ENCODE data around the gene CD4.
A peak's percentile ranks its signal among the peaks of the same experiment; 100 is the strongest.

Gene CD4

DNA sequence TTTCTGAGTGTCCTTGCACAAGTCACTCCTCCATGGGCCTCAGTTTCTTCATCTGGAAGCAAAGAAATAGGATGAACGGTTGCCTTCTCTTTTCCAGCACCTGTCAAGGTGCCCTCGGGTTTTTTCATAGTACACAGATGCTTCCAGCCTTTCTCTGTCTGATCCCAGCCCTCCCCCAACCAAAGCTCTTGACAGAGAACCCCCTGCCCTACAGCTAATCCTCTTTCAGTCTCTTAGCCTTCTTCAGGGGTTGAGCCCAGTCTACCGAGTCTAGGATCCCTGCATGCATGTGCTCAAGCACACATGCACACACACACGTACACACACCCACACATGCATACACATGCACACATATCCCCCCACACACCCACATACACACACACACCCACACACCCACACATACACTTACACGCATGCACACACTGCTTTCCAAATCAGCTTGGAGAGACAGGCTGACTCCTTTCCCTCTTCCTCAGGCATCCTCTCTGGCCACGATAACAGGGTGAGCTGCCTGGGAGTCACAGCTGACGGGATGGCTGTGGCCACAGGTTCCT, 57.1 kb downstream of the CD4 start:
- no peak overlapping the region for H3K4me3 ChIP-seq (ENCODE audit: low read length)
- no peaks in the 10 kb centered on the region for H3K27me3 ChIP-seq (ENCODE audit: insufficient read depth, low read length)
- no peak overlapping the region for H3K9ac ChIP-seq (ENCODE audit: low read depth, low read length)
- H3K36me3 ChIP-seq (ENCODE audit: insufficient read depth, low read depth, low read length) = peaks cover 84% of the 10 kb centered on the region
- no peak overlapping the region for H3K27ac ChIP-seq (ENCODE audit: low read length)
- 0 out of 2 replicates have a peak, but pooled peaks cover 4% of the 10 kb centered on the region for H3K4me1 ChIP-seq (ENCODE audit: insufficient read depth, low read length)
- H3K9me3 ChIP-seq (ENCODE audit: insufficient read depth, low read depth, low read length) = no peaks in the 10 kb centered on the region

DNA sequence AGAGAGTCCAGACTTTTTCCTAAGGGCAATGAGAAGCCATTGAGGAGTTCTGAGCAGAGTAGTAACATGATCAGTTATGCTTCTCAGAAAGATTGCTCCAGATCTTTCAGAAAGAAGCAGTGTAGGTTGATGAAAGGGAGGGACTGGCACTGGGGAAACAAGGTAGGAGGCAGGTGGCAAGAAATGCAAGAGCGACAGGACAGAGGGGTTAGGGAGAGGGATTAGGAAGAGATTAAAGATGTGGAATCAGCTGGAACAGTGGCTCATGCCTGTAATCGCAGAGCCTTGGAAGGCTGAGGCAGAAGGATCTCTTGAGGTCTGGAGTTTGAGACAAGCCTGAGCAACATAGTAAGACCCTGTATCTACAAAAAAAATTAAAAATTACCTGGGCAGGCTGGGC, 58.3 kb downstream of the CD4 start:
- Histone ChIP-seq H3K36me3 (ENCODE audit: insufficient read depth, low read depth, low read length) (peaks cover 71% of the 10 kb centered on the region), H3K9ac (ENCODE audit: low read depth, low read length) (no peak overlapping the region), H3K27ac (ENCODE audit: low read length) (no peak overlapping the region), H3K4me1 (ENCODE audit: insufficient read depth, low read length) (0 out of 2 replicates have a peak, but pooled peaks cover 4% of the 10 kb centered on the region), H3K27me3 (ENCODE audit: insufficient read depth, low read length) (no peaks in the 10 kb centered on the region), H3K9me3 (ENCODE audit: insufficient read depth, low read depth, low read length) (no peaks in the 10 kb centered on the region), H3K4me3 (ENCODE audit: low read length) (no peak overlapping the region)

DNA sequence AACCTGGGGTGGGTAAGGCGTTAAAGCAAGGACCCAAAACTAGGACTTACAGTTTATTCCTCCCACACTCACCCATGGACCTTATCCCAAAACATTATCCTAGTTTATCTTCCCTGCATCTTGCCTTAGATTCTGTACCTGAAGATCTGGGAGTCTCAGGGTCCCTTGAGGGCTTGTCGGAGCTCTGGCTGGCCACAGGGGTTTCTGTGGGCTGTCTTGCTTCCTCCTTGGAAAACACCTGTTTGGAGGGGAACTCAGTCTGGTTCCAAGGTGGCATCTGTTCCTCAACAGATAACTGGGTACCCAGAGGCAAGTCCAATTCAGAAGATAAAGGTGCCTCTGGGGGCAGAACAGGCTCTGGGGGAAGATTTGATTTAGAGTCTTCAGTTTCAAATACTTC, 60.1 kb downstream of the CD4 start:
- peaks cover 9% of the 10 kb centered on the region; the same call in 1 of the 2 replicates for H3K4me1 ChIP-seq (ENCODE audit: insufficient read depth, low read length)
- no peak overlapping the region for H3K4me3 ChIP-seq (ENCODE audit: low read length)
- H3K36me3 ChIP-seq (ENCODE audit: insufficient read depth, low read depth, low read length) = peaks cover 56% of the 10 kb centered on the region

DNA sequence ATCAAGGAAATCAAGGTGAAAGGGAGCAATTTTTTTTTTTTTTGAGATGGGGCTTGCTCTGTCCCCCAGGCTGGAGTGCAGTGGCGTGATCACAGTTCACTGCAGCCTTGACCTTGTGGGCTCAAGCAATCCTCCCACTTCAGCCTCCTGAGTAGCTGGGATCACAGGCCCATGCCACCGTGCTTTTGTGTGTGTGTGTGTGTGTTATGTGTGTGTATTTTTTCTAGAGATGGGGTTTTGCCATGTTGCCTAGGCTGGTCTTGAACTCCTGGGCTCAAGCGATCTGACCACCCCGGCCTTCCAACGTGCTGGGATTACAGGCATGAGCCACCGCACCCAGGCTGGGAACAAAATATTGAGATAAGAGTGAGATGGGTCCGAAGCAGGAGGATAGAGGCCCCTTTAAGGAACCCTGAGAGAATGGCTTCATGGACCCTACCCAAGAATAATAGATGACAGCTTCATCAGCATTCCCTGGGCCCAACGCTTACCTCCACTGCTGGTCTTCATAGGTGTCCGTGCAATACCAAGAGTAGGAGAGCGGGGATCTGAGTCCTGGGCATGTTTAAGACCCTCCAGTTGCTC, 60.7 kb downstream of the CD4 start:
- H3K36me3 ChIP-seq (ENCODE audit: insufficient read depth, low read depth, low read length) = peaks cover 53% of the 10 kb centered on the region
- peak overlapping the region; percentile 89; the same call in 1 of the 2 replicates for H3K9ac ChIP-seq (ENCODE audit: low read depth, low read length)
- no peak overlapping the region for H3K27ac ChIP-seq (ENCODE audit: low read length)
- H3K27me3 ChIP-seq (ENCODE audit: insufficient read depth, low read length) = no peaks in the 10 kb centered on the region
- H3K4me1 ChIP-seq (ENCODE audit: insufficient read depth, low read length) = peaks cover 9% of the 10 kb centered on the region; the same call in 1 of the 2 replicates
- peak overlapping the region; percentile 77 for H3K4me3 ChIP-seq (ENCODE audit: low read length)
- H3K9me3 ChIP-seq (ENCODE audit: insufficient read depth, low read depth, low read length) = no peaks in the 10 kb centered on the region

More for the DNA sequence above, 60.1 kb downstream of the CD4 start:
- Histone ChIP-seq H3K27ac (ENCODE audit: low read length) (no peak overlapping the region), H3K9ac (ENCODE audit: low read depth, low read length) (no peak overlapping the region), H3K9me3 (ENCODE audit: insufficient read depth, low read depth, low read length) (no peaks in the 10 kb centered on the region), H3K27me3 (ENCODE audit: insufficient read depth, low read length) (no peaks in the 10 kb centered on the region)

DNA sequence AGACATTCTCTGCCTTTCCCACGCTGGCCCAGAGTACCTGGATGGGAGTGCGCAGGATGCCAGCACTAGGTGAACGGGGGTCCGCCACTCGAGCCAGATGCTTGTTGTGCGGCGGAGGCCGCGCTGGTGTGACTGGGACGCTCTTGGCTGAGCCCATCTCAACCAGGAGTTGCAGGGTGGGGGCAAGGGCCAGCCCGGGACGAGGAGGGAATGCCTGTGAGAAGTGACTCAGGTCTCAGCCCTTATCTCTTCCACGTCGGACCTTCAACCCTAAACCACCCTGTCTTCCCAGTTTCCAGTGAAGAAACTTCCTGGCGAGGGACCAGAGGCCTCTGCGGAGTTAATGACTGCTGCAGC, 61.4 kb downstream of the CD4 start:
- Histone ChIP-seq H3K27ac (ENCODE audit: low read length) (no peak overlapping the region), H3K9me3 (ENCODE audit: insufficient read depth, low read depth, low read length) (no peaks in the 10 kb centered on the region), H3K27me3 (ENCODE audit: insufficient read depth, low read length) (no peaks in the 10 kb centered on the region), H3K4me1 (ENCODE audit: insufficient read depth, low read length) (peaks cover 9% of the 10 kb centered on the region; the same call in 1 of the 2 replicates), H3K36me3 (ENCODE audit: insufficient read depth, low read depth, low read length) (peaks cover 53% of the 10 kb centered on the region), H3K9ac (ENCODE audit: low read depth, low read length) (peak overlapping the region; percentile 89), H3K4me3 (ENCODE audit: low read length) (peak overlapping the region; percentile 77)

DNA sequence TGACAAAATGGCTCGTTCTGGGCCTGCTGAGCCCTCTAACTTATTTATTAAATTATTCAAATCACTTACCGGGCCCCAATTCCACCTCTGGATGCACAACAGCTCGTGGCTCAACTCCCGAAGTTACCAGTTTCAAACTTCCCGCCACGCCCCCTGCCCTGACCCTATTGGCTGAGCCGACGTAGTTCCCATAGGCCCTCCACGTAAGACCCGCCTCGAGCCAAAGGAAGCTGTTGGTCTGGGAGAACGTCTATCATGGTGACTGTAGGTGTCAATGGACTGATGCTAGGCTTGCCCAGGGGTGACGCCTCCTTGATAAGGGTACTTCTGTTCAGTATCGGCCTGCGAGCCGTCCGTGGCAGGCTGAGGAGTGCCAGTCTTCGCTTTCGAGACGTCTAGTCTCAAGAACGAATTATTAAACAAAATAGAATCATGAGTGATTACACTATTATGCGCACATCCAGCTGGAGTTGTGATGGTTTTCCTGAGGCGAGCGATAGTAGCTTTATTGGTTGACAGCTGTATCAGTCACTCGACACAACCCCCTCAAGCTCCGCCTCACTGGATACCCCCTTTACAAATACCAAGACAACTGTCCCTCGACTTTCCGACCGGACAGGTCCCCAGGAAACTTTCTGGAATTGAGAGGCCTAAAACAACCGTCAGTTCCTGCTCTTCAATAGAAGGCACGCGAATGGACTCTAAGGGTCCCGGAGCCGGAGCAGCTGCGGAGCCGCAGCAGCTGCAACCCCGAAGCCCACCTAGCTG, 62.0 kb downstream of the CD4 start, which contains the start of gene CDCA3:
Gene CDCA3 (minus strand): TSS at position 134 of the 768 bp plus-strand sequence. CDS start 334 bp downstream, outside the sequence.
- Histone ChIP-seq H3K27me3 (ENCODE audit: insufficient read depth, low read length) (no peaks in the 10 kb centered on the region), H3K4me3 (ENCODE audit: low read length) (peak within 1 kb of the TSS; percentile 77), H3K27ac (ENCODE audit: low read length) (peak within 1 kb of the TSS; percentile 80), H3K4me1 (ENCODE audit: insufficient read depth, low read length) (peaks cover 9% of the 10 kb centered on the region; the same call in 1 of the 2 replicates), H3K9me3 (ENCODE audit: insufficient read depth, low read depth, low read length) (no peaks in the 10 kb centered on the region), H3K36me3 (ENCODE audit: insufficient read depth, low read depth, low read length) (peaks cover 53% of the 10 kb centered on the region), H3K9ac (ENCODE audit: low read depth, low read length) (peak within 1 kb of the TSS; percentile 89)

DNA sequence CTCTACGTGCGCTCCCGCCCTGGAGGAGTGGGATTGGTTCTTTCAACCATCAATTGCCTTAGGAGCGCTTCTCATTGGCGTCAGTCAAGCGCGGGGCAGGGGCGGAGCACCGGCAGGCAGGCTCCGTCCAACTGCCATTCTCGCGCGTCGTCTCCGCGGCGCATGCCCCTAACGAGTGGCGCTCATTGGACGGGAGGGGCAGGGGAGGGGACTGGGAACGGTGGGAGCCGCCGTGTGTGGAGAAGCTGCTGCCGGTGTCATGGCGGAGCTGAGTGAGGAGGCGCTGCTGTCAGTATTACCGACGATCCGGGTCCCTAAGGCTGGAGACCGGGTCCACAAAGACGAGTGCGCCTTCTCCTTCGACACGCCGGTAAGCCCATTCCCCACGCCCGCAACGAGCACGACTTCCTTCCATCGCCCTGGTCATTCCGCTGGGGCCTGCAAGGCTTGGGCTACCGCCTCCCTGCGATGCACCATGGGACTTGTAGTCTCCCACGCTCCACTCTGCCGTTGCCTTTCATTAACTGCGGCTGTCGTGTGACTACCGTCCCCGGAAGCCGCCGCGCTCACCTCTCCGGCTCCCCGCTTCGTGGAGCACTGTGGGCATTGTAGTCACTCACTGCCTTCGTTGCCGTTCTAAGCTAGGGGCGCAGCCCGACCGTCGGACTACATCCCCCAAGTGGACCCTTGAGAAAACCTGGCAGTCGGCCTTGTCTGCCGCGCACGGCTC, 62.8 kb downstream of the CD4 start, which contains the start of gene USP5:
Gene USP5 (plus strand): TSS at position 230 of the 730 bp plus-strand sequence. CDS start 30 bp downstream, at position 260.
- Histone ChIP-seq H3K4me1 (ENCODE audit: insufficient read depth, low read length) (peaks cover 9% of the 10 kb centered on the region; the same call in 1 of the 2 replicates), H3K4me3 (ENCODE audit: low read length) (peak within 1 kb of the TSS; percentile 77), H3K27me3 (ENCODE audit: insufficient read depth, low read length) (no peaks in the 10 kb centered on the region), H3K36me3 (ENCODE audit: insufficient read depth, low read depth, low read length) (peaks cover 53% of the 10 kb centered on the region), H3K9ac (ENCODE audit: low read depth, low read length) (peak within 1 kb of the TSS; percentile 89), H3K9me3 (ENCODE audit: insufficient read depth, low read depth, low read length) (no peaks in the 10 kb centered on the region), H3K27ac (ENCODE audit: low read length) (peak within 1 kb of the TSS; percentile 80)

DNA sequence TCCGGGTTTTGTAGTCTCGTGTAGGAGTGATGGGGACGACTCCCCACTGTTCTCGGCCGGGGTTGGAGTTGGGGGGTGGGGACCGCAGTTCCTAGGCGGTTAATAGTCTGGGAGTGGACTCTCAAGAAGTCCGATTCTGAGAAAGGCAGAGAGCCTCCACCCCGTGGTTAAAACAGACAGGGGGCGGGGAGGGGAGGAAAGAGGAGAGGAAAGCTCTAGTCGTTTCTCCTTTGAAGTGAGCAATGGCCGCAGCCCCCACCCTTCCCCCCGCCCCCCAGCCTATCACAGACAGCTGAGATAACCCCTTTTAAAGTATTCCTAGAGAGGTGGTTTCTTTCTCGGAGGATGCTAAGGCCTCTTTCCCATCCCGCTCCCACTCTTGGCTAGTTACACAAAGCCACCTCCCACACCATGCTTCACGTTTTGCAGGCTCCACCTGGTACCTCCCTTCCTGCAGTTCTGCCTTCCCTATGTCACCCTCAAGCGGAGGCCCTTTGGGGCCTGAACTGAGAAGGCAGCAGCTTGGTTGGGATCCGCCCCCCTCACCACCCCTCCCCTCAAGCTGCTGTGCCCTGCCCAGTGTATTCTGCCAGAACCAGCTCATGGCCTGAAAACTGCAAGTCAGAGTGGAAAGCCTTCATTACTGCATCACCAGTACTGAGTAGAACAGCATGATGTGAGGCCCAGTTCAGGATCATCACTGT, 63.5 kb downstream of the CD4 start:
- Histone ChIP-seq H3K27ac (ENCODE audit: low read length) (no peak overlapping the region), H3K9ac (ENCODE audit: low read depth, low read length) (peak overlapping the region; percentile 75; the same call in 1 of the 2 replicates)

DNA sequence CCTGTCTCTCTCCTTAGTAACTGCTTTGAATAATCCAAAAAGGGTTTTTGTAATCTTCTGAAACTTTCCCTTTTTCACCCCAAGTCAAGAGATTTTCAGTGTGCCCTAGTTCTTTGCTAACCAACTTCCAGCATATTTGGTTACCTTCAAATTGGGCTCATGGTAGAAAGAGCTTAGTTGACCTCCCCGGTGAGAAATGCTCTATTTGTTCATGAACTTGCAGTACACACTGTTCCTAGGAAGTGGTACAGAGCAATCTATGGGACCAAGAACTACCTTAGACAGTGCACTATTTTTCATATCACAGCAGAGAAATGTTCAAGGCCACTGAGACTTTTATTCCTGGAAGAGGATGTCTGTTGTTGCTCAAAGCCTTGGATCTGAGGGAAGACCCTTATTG, 64.3 kb downstream of the CD4 start:
- Histone ChIP-seq H3K36me3 (ENCODE audit: insufficient read depth, low read depth, low read length) (peaks cover 55% of the 10 kb centered on the region), H3K9ac (ENCODE audit: low read depth, low read length) (peak overlapping the region; percentile 75; the same call in 1 of the 2 replicates), H3K4me1 (ENCODE audit: insufficient read depth, low read length) (peaks cover 9% of the 10 kb centered on the region; the same call in 1 of the 2 replicates), H3K27ac (ENCODE audit: low read length) (no peak overlapping the region), H3K4me3 (ENCODE audit: low read length) (peak overlapping the region; percentile 77; the same call in 1 of the 2 replicates), H3K9me3 (ENCODE audit: insufficient read depth, low read depth, low read length) (no peaks in the 10 kb centered on the region), H3K27me3 (ENCODE audit: insufficient read depth, low read length) (no peaks in the 10 kb centered on the region)

More for the DNA sequence above, 63.5 kb downstream of the CD4 start:
- H3K4me1 ChIP-seq (ENCODE audit: insufficient read depth, low read length) = peaks cover 9% of the 10 kb centered on the region; the same call in 1 of the 2 replicates
- H3K4me3 ChIP-seq (ENCODE audit: low read length) = peak overlapping the region; percentile 77
- H3K36me3 ChIP-seq (ENCODE audit: insufficient read depth, low read depth, low read length) = peaks cover 53% of the 10 kb centered on the region
- H3K27me3 ChIP-seq (ENCODE audit: insufficient read depth, low read length) = no peaks in the 10 kb centered on the region
- H3K9me3 ChIP-seq (ENCODE audit: insufficient read depth, low read depth, low read length) = no peaks in the 10 kb centered on the region

DNA sequence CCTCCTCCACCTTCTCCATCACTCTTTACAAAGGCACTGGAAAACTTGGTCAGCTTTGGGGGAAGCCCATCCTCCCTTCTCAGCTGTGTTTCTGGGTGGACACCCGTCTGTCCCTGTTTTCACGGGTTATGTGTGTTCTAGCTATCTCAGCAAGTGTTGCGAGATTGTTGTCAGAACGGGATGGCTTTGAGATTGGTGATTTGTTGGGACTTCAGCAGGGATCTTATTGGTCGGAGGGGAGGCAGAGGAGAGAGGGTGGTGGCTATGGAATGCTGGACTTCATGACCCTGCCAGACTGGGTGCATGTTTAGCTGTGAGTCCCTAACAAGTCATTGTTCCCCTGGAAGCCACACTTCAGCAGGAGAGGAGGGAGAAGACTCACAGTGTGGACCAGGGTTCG, 64.7 kb downstream of the CD4 start:
- Histone ChIP-seq H3K36me3 (ENCODE audit: insufficient read depth, low read depth, low read length) (peaks cover 55% of the 10 kb centered on the region), H3K9me3 (ENCODE audit: insufficient read depth, low read depth, low read length) (no peaks in the 10 kb centered on the region), H3K27ac (ENCODE audit: low read length) (no peak overlapping the region), H3K4me3 (ENCODE audit: low read length) (no peak overlapping the region), H3K9ac (ENCODE audit: low read depth, low read length) (no peak overlapping the region), H3K27me3 (ENCODE audit: insufficient read depth, low read length) (no peaks in the 10 kb centered on the region), H3K4me1 (ENCODE audit: insufficient read depth, low read length) (peaks cover 9% of the 10 kb centered on the region; the same call in 1 of the 2 replicates)

All from iPS-20b (cell line).